Stimulated activated CD4-positive, alpha-beta T cell treated with anti-CD3 and anti-CD28 coated beads, Interleukin-1b, Interleukin-23, amount 100 ng/mL, for 48 hours (primary cell): ENCODE results near the gene CTTN.

Experiments
- DNase-seq: peaks from one replicate; pipeline ENCODE4 v3.0.0-alpha.2; 2020

CTTN gene

GRCh38 chr11:70456921-70457532, 58.7 kb downstream of the CTTN start:
- no peak for DNase-seq

DNA sequence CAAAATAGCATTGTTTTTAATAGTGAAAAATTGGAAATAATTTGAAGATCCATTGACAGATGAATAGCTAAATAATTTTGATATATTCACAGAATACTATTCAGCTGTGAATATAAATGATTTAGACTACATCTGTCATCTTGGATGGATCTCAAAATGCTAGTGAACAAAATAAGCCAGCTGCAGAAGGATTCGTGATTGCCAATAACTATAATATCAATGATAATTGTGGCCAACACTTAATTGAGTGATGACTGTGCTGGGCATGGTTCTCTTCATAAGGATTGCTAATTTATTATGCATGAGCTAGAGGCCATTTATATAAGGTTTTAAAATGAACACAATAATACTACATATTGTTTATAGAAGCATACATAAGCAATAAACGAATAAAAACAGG, 60.4 kb downstream of the CTTN start:
- DNase-seq, result no peak

DNA sequence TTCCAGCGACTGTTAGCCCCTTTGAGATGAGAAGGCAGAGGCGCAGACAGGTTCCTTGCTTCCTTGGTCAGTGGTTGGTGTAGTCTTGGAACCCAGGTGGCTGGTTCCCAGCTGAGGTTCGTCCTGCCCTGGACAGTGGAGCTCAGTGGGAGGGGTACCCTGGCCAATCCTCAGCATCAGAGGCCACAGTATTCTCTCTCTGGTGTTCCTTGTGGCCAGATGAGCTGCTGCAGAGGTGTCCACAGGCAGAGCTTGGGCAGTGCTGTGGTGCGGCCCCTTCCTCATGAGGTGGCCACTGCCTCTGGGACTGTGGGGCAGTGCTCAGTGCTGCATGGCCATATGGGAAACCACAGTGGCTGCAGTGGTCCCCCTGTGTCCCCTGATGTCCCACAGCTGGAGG, 61.8 kb downstream of the CTTN start:
- DNase-seq, result no peak

DNA sequence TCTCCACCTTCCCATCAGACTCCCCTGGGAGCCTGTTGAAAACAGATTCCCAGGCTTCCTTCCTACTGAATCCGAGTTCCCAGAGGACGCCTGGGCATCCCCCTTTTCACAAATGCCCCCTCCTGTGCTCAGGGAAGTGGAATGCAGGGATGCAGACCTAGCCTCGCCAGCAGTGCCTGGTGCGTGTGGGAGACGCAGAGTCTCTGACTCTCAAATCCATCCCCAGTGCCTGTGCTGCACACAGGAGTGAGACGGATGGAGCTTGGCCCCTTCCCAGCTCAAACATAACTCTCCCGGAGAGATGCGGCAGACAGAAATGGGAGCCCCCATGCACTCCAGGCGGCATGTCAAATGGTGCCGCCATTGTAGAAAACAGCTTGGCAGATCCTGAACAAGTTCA, 62.6 kb downstream of the CTTN start:
- DNase-seq, result no peak

- no peak for DNase-seq
Observed at GRCh38 chr11:70462818-70463477, 64.6 kb downstream of the CTTN start.

DNA sequence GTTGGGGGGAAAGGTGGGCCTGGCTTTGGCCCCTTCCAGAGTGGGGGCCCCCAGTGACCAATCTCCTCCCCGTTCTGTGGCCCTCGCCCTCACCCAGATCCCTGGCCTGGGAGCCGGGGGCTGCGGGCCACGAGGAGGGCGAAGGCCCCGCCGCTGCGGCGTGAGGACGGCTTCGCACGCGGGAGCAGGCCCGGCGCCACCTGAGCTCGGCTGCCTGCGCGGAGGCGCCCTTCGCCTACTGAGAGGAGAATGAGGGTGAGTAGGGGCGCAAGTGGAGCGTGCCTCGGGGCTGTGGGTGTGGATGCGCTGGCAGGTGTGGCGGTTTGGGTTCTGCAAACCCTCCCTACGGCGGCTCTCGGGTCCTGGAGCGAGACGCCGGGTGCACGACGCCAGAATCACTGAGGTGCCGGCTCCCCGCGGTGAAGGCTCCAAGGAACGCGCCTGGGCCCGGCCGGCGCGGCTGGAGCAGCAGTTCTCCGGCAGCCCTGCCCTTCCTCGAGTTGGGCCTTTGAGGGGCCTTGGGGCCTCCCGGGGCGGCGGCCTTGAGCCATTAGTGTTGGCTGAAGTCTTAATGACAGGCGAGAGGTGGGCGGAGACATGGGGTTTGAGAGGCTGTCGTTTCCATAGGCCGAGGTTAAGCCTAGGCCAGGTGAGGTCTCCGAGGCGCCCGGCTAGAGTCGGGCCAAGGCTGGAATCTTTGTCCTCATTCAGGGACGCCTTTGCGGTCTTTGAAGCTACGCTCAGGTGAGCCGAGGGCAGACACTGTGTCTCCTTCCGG, 65.3 kb downstream of the CTTN start:
- DNase-seq, result no peak

- DNase-seq, result no peak
Observed at GRCh38 chr11:70464509-70465361, 66.4 kb downstream of the CTTN start.

GRCh38 chr11:70466154-70466553, 67.8 kb downstream of the CTTN start:
- no peak for DNase-seq

DNA sequence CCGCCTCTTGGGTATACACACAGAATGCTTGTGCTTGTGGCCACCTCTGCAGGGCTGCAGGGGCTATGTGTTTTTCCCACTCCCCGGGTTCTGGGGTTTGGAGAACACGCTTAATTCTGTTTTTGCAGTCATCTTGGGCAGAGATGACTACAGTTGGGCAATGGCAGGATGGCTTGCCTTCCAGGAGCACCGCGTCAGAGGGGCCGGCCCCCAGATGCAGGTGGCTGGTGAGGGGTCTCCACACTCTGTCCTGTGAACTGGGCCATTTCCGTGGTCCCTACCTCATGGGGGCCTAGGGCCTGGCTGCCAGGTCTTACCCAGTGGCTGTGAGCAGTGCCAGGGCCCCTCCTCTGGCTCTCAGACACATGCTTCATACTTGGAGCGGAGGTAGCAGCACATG, 68.3 kb downstream of the CTTN start:
- DNase-seq, result no peak

- peak; percentile 46 for DNase-seq
Observed at GRCh38 chr11:70467201-70468085, 69.1 kb downstream of the CTTN start.

DNA sequence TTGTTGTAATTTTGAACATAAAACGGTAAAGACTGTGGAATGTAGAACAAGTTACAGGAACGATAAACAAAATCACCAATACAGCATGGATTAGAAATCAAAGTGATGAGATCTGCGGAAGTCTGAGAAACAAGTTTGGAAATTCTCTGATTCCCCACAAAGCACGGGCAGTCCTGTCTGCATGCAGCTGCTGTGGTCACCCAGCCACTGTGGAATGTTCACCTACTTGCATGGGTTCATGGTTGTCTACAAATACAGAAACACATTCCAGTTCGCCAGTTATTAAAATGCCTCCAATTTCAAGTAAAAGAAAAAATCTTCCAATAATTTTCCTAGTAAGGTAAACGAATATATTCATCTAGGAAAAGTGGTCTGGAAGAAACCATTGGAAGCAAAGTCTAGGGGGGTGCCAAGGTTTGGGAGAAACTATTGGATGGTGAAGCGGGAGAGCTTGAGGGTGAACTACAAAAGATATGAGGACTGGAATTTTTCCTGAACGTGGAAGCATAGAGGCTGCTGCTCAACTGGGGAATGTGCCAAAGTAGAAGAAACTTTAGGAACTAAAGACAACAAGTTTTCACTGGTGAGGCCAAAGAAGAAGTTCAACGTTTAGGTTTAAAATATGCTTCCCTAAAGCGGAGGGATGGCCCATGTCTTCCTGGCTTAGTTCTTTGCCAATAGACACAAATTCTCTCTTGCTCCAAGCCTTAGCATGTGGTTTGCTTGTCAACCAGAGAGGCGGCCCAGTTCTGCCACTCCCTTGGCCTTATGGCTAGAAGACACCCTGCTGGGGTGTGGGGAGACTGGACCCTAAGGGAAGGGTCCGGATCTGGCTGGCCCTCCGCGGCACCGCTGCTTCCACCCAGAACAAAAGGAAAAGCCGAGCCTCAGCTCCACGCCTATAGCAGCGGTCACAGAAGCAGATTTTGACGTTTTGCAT, 70.2 kb downstream of the CTTN start:
- no peak for DNase-seq

DNA sequence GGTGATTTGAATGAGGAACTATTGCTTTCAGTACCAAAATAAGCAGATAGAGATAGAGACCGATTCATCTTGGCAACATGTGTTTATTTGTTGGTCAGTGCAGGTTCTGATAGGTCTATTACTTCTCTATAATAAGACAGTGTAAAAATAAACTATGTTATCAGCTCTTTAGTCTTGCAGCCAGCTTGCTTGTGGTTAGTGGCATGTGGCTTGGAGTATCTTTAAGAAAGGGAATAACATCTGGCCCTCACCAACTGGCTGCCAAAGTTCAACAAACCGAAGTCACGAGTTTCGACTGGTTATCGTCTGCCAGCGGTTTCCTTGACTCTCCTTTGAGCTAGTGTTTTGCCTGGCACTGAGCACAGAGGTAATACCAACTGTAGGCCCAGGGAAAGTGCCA, 71.8 kb downstream of the CTTN start:
- DNase-seq, result no peak

DNA sequence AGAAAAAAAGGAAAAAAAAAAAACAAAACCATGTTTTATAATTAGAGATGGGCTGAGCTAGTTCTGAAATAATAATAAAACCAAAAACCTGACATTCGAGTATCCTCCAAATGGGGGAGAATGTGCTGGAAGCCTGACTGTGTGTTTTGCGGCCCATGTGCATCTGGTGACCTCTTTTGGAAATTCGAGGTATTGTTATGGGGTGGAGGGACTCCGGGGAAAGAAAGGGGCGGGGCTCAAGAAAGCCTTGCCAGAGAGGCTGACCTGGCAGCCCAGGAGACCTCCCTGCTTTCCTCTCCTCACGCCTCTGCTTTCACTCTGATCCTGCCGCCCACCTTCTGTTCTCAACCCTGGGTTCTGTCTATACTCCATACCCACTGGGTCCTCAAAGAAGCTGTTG, 72.9 kb downstream of the CTTN start:
- DNase-seq, result no peak

DNA sequence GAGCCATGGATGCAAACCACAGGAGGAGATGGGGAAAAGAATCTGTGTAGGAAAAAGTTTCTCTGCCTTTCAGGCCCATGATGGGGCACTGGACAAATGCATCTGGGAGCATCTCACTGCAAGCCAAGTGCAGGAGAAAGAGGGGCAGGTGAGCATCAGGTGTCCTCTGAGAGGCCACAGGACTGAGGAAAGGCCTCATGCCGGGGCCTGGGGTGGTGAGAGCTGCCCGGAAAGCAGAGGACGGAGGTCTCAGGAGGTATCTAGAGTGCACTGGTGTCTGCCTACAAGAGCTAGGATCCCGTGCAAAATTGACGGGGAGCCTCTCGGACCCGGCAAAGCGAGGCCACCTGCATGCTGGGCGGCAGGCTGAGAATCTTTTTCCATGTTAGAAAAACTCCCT, 73.9 kb downstream of the CTTN start:
- no peak for DNase-seq

GRCh38 chr11:70473186-70473872, 75.0 kb downstream of the CTTN start:
- DNase-seq, result no peak

DNA sequence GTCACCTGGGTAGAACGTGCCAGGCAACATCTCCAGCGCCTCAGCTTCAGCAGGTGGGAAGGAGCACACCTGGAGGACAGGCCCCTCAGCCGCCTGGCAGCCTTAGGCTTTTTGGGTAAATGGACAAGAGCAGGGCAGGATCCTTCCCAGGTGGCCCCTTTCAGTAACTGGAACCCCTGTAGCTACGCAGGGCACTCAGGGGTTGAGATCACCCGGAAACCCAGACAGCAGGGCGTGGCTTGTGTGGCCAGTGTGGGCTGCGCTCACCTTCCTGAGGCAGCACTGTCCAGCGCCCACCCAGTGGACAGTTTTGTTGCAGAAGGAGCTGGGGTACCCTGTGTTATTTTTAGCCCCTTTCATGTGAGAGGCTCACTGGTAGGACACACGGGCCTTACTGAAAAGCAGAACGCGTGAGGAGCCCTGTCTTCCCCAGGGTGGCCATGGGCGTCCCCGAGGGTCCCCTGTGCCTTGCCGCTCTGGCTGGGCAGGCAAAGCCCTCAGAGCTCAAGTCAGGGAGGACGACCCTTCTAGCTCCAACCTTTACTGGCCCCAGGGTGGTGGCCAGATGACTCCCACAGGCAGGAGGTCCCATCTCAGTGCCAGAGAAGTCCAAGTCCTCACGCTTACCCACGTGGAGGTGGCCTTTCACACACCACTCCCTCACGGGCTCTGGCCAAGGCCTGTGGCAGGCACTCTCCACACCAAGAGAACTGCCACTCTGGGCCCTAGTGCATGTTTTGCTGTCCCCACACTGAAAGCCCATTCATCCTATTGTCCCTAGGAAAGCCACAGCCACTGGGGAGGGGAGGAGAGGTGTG, 75.8 kb downstream of the CTTN start:
- no peak for DNase-seq

DNA sequence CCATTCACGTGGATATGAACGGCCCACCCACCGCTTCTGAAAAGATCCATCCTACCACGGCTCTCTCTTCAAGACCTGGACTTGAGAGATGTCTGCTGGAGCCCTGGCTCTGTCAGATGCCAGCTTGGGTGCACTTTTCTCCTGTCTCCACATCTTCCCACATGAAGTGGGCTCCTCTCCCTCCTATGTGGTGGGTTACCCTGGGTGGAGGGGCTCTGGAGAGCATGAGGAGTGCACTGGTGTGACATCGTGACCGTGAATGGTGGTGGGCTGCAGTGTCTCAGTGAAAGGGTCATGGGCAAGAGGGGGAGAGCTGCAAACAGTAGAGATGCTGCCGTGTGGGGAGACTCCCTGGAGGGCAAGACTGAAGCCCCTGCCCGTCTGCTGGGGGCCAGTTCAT, 76.4 kb downstream of the CTTN start:
- no peak for DNase-seq

DNA sequence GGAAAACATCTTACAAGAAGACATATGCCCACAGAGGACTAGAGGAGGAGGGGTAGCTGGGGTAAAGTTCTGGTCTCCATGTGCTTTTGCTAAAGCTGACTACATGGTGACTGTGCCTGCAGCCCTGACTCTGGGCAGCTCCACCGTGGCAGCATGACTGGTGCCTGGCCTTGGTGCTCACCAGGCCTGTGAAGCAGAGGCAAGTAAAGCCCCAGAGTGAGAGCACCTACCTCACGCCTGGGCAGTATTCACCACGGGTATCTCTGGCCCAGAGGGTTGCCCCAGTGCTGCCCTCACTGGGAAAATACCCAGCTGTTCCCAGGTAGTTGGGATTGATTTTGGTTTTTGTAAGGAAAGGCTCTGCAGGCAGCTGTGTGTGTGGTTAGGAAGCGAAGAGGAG, 78.3 kb downstream of the CTTN start:
- DNase-seq, result no peak

- DNase-seq, result no peak
Observed at GRCh38 chr11:70477176-70477575, 78.8 kb downstream of the CTTN start.

DNA sequence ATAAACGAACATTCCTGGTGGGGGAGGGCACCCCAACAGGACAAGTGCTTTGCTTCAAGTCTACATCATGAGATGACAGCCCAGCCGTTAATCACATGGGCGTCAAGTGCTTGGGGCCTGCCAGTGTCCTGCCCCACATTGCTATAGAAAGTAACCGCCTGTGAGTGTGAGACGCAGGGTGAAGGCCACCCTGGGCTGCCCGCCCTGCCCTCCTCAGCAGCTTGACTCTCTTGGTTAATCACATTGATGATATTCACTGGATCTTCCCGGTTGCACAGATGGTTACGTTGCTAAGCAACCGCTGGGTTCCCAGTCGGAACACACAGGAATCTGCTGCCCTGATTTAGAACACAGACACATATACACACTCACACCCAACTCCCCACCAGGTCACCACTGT, 79.3 kb downstream of the CTTN start:
- DNase-seq, result no peak
